GM12801 (cell line): ENCODE data around the gene FCMR.

Experiments
- TF ChIP-seq, protein P1 (sequence below): IDR thresholded peaks from one replicate; pipeline ENCODE4 v1.5.1; 2011; ENCODE audit warnings: control low read depth; ENCODE audit not compliant: insufficient read length; ENCODE audit errors: extremely low read depth

Gene FCMR

GRCh38 chr1:206887701-206888100 lies 34.0 kb downstream of the FCMR start:
- TF ChIP-seq, protein P1, sequence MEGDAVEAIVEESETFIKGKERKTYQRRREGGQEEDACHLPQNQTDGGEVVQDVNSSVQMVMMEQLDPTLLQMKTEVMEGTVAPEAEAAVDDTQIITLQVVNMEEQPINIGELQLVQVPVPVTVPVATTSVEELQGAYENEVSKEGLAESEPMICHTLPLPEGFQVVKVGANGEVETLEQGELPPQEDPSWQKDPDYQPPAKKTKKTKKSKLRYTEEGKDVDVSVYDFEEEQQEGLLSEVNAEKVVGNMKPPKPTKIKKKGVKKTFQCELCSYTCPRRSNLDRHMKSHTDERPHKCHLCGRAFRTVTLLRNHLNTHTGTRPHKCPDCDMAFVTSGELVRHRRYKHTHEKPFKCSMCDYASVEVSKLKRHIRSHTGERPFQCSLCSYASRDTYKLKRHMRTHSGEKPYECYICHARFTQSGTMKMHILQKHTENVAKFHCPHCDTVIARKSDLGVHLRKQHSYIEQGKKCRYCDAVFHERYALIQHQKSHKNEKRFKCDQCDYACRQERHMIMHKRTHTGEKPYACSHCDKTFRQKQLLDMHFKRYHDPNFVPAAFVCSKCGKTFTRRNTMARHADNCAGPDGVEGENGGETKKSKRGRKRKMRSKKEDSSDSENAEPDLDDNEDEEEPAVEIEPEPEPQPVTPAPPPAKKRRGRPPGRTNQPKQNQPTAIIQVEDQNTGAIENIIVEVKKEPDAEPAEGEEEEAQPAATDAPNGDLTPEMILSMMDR, result no peak

- TF ChIP-seq, protein P1, result no peak
These were observed 34.9 kb downstream of the FCMR start for GRCh38 chr1:206886831-206887230.

DNA sequence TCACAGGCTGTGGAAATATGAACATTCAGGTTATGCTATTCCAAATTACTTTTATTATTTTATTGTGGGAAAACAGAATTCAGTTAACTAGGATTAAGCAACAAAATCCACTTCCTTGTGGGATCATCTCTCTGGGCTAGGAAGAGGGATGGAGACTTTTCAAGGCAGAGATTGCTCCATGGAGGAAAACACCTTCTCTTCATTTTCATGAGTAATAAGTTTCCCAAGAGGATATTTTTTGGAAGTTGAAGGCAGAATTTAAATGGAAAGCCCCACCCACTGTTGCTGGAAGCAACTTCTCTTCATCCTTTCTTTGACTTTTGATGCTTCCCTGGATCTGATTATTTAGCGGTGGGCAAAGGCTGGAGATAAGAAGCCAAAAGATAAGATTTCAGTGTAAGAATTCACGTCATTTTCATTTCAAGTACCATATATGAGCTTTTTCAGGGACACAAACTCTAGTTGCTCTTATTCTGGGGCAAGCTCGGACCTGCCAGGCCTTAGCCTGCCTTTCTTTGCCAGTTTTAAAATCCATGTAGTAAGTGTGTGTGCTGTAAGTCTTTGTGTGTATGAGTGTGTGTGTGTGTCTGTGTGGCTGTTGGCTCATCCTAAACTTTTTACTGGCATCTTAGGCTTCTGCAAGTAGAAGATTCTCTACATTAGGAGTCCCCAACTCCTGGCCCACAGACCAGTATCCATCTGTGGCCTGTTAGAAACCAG lies 36.2 kb downstream of the FCMR start:
- TF ChIP-seq, protein P1, result no peak

- TF ChIP-seq, protein P1, result no peak
These were observed 37.9 kb downstream of the FCMR start for GRCh38 chr1:206883876-206884275.

DNA sequence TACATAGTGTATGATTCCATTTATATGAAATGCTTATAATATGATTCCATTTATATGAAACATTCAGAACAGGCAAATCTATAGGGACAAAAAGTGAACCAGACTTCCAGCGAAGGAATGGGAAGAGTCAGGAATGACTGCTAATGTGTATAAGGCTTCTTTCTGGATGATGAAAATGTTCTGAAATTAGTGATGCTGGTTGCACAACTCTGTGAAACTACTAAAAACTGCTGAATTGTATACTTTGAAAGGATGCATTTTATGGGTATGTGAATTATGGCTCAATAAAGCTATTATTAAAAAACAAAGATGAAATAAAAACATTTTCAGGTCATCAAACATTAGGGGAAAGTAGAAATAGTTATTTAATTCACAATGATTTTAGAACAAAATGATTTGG lies 38.6 kb downstream of the FCMR start:
- TF ChIP-seq, protein P1, result no peak

- TF ChIP-seq, protein P1, result no peak
These were observed 39.2 kb downstream of the FCMR start for GRCh38 chr1:206882555-206882954.

- TF ChIP-seq, protein P1, result no peak
These were observed 41.4 kb downstream of the FCMR start for GRCh38 chr1:206880314-206880713.
